HG03196 (cell line): ENCODE results near the gene GANC.
"Not testable (repeated sequence)": the region's sequence is repeated elsewhere in the genome, so short reads cannot be mapped to it uniquely, and the experiment has no call there.

ENCODE experiments used
- ATAC-seq: cut with Tn5 transposase; IDR thresholded peaks from one replicate; pipeline ENCODE4 v1.9.1; 2021; ENCODE audit not compliant: unreplicated experiment

GANC gene

GRCh38 chr15:42283671-42284070 is 10.7 kb downstream of the GANC start:
- no peak for ATAC-seq

- ATAC-seq: no peak
Observed at GRCh38 chr15:42284551-42284950, 11.6 kb downstream of the GANC start.

DNA sequence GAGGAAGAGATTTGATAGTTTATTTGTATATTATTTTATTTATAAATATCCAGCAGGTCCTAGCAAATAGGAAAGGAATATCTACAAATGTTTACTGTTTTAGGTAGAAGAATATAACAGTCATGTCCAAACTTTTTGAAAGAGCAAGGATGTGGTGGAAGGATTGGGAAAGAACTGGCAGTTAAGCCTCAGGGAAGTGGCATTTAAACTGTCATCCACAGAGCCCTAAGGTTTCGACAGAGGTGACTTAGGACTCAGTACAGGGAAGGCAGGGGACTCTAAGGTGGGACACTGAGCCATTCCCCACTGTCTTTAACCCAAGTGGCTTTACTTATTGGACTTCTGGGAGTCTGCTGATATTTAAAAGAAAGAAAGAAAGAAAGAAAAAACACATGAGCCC is 12.0 kb downstream of the GANC start:
- no peak for ATAC-seq

- ATAC-seq: no peak
Observed at GRCh38 chr15:42286445-42287029, 13.5 kb downstream of the GANC start.

- ATAC-seq: no peak
Observed at GRCh38 chr15:42287931-42288330, 14.9 kb downstream of the GANC start.

DNA sequence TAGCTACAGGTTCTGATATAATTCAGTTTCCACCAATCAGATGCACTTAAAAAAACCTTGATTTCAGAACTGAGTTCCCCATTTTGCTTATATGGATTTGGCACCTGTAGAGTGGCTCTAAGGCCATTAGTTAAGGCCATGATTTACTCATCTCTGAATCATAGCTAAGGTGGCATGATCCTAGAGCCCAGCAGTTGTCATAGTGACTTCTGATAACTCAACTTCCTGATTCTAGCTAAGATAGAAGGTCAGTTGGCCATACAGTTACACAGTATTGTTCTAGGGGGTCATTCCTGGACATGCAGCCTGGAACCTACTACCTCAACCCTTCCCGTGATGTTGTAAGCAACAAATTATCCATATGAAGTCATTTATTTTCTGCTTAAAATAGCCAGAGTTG is 16.2 kb downstream of the GANC start:
- ATAC-seq: no peak

DNA sequence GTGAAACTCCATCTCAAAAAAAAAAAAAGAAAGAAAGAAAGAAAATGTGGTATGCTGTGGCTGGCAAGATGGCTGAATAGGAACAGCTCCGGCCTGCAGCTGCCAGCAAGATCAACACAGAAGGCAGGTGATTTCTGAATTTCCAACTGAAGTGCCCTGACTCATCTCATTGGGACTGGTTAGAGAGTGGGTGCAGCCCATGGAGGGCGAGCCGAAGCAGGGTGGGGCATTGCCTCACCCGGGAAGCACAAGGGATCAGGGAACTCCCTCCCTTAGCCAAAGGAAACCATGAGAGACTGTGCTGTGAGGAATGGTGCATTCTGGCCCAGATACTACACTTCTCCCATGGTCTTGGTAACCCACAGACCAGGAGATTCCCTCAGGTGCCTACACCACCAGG is 28.0 kb downstream of the GANC start:
- ATAC-seq: not testable (repeated sequence)

DNA sequence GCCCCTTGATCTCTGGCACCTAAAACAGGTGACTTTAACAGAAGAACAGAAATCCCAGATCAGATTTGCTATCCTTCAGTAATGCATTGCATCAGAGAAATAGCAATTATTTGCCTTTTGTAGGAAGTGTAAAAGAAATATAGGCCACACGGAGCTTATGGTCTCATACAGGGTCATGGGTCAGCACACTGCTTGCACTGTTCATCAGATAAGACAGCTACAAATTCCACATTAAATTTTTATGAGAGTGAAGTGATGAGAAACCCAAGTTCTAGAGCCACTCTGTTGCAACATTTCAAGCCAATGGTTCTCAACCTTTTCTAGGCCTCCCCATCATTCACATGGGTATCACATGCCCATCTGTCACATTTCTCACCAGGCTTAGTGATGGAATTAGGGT is 33.7 kb downstream of the GANC start:
- no peak for ATAC-seq

GRCh38 chr15:42313463-42313862 is 40.5 kb downstream of the GANC start:
- no peak for ATAC-seq

- no peak for ATAC-seq
Observed at GRCh38 chr15:42314818-42315217, 41.8 kb downstream of the GANC start.

DNA sequence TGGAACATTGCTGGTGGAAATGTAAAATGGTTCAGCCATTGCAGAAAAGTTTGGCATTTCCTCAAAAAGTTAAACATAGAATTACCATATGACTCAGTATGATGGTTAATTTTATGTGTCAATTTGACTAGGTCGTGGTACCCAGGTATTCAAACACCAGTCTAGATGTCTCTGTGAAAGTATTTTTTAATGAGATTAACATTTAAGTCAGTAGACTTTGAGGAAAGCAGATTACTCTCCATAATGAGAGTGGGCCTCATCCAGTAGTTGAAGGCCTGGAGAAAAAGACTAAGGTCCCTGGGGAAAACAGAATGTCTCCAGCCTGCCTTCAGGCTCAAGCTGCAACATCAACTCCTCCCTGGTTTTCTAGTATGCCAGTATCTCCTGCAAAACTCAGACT is 42.5 kb downstream of the GANC start:
- no peak for ATAC-seq

DNA sequence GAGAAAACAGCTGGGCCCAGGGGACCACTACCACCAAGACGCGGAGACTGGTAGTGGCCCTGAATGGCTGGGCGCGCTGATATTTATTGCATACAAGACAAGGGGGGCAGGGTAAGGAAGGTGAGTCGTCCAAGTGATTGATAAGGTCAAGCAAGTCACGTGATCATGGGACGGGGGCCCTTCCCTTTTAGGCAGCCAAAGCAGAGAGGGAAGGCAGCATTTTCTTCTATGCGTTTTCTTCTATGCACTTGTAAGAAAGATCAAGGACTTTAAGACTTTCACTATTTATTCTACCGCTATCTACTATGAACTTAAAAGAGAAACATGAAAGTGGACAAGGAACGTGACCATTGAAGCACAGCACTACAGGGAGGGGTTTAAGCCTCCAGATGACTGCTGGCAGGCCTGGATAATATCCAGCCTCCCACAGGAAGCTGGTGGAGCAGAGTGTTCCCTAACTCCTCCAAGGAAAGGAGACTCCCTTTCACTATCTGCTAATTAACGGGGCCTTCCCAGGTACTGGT is 43.3 kb downstream of the GANC start:
- not testable (repeated sequence) for ATAC-seq

DNA sequence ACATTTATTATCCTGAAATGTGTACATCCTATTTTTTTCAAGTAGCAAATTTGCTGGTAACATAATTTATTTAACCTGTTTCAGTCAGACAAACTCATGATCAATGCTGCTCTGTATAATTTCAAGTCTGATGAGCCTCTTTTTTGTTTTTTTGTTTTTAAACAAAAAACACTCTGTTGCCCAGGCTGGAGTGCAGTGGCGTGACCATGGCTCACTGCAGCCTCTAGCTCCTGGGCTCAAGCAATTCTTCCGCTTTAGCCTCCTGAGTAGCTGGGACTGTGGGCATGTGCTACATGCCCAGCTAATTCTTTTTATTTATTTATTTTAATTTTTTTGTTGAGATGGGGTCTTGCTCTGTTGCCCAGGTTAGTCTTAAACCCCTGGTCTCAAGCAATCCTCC is 46.2 kb downstream of the GANC start:
- ATAC-seq: no peak

DNA sequence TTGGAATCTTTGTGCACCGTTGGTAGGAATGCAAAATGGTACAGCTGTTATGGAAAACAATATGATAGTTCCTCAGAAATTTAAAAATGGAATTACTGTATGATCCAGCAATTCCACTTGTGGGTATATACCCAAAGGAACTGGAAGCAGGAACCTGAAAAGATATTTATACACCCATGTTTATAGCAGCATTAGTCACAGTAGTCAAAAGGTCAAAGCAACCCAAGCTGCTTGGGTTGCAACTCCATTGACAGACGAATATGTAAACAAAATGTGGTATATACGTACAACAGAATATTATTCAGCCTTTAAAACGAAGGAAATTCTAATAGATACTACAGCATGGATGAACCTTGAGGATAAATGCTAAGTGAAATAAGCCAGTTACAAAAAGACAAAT is 51.3 kb downstream of the GANC start:
- ATAC-seq: no peak

GRCh38 chr15:42329161-42329560 is 56.2 kb downstream of the GANC start:
- no peak for ATAC-seq

GRCh38 chr15:42329992-42330391 is 57.0 kb downstream of the GANC start:
- ATAC-seq: no peak

DNA sequence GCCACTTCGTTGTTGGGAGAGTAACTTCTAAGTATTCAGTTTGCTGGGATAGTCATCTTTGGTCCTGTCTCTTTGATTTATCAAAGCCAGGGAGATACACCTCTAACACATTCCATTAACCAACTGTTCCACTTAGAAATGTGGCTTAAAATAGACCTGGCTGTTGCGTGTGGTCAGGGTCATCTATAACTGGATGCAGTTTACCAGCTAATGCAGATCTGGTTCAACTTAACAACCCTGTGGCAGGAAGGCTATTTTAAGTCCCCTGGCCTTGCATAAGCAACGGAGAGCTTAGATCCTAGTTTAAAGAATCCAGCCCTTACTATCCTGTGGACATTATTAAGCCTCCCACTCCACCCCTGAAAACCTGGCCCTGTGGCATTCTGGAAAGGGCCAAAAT is 58.2 kb downstream of the GANC start:
- ATAC-seq: no peak

GRCh38 chr15:42332331-42332730 is 59.3 kb downstream of the GANC start:
- no peak for ATAC-seq

DNA sequence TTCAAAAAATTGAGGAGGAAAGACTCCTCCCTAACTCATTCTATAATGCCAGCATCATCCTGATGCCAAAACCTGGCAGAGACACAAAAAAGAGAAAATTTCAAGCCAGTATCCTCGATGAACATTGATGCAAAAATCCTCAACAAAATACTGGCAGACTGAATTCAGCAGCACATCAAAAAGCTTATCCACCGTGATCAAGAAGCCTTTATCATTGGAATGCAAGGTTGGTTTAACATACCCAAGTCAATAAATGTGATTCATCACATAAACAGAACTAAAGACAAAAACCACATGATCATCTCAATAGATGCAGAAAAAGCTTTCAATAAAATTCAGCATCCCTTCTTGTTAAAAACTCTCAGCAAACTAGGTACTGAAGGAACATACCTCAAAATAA is 62.1 kb downstream of the GANC start:
- ATAC-seq: no peak

DNA sequence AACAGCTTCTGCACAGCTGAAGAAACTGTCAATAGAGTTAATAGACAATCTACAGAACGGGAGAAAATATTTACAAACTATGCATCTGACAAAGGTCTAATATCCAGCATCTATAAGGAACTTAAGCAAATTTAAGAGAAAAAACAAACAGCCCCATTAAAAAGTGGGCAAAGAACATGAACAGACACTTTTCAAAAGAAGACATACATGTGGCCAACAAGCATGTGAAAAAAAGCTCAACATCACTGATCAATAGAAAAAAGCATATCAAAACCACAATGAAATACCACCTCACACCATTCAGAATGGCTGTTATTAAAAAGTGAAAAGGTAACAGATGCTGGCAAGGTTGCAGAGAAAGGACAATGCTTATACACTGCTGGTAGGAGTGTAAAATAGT is 63.6 kb downstream of the GANC start:
- ATAC-seq: not testable (repeated sequence)

DNA sequence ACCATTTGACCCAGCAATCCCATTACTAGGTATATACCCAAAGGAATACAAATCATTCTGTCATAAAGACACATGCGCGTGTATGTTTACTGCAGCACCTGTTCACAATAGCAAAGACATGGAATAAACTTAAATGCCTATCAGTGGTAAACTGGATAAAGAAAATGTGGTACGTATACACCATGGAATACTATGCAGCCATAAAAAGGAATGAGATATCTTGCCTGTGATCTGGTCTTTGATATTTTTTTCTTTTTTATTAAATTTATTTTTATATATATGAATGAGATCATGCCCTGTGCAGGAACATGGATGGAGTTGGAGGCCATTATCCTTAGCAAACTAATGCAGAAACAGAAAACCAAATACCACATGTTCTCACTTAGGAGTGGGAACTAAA is 64.1 kb downstream of the GANC start:
- ATAC-seq: not testable (repeated sequence)

- ATAC-seq: no peak
Observed at GRCh38 chr15:42338500-42338899, 65.5 kb downstream of the GANC start.

DNA sequence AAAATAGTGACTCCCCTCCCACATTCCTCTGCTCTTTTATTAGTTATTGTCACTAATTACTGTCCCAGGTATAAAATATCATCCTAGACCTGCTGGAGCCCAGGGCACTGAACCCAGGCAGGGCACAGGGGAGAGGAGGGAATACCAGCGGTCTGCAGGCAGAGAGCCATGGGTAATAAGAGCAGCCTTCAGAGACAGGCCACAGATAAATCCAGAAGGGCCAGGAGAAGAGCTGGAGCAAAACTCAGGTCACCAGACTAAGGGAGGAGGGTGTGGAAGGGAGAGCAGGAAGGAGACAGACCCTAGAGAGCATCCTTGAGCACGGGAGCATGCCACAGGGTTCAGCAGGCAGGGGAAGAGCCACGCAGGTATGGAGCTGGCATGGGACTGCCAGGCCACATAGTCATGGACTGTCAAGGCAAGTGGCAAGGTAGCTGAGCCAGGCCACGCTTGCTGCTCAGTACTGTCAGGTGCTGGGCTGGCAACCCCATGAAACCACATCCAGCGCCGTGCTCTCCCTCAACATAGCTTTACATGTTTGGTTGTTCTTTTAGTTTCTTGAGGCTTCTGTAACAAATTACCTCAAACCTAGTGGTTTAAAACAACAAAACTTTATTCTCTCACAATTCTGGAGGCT is 70.7 kb downstream of the GANC start:
- ATAC-seq: no peak
